Choroid plexus epithelial cell (primary cell): ENCODE measurements around the gene CSMD2.

ENCODE experiments used
- DNase-seq: peaks from one replicate; pipeline ENCODE4 v3.0.0-alpha.2; 2010; ENCODE audit warnings: low read depth
- H3K4me3 ChIP-seq: 2 replicates; pipeline ENCODE4 v1.5.1; 2011; ENCODE audit warnings: low read depth, mild to moderate bottlenecking, control low read depth, low read length, moderate library complexity
- CTCF ChIP-seq: conservative IDR thresholded peaks from 2 replicates; pipeline ENCODE4 v1.5.1; 2011; ENCODE audit warnings: low read depth, mild to moderate bottlenecking, control low read depth, inconsistent platforms, low read length, moderate library complexity

Gene CSMD2

GRCh38 chr1:33548721-33549120 lies 616.3 kb downstream of the CSMD2 start:
- no peak overlapping the region for H3K4me3 ChIP-seq
- no peak for TF ChIP-seq CTCF
- no peak for DNase-seq

GRCh38 chr1:33548319-33548718 lies 616.7 kb downstream of the CSMD2 start:
- H3K4me3 ChIP-seq = no peak overlapping the region
- no peak for TF ChIP-seq CTCF
- no peak for DNase-seq

GRCh38 chr1:33547576-33547975 lies 617.5 kb downstream of the CSMD2 start:
- no peak for DNase-seq
- no peak for TF ChIP-seq CTCF
- no peak overlapping the region for H3K4me3 ChIP-seq

- DNase-seq = no peak
These were observed 623.1 kb downstream of the CSMD2 start for GRCh38 chr1:33541966-33542365.

GRCh38 chr1:33537885-33538284 lies 627.1 kb downstream of the CSMD2 start:
- no peak for DNase-seq
- no peak for TF ChIP-seq CTCF
- H3K4me3 ChIP-seq = no peak overlapping the region

More at GRCh38 chr1:33541966-33542365, 623.1 kb downstream of the CSMD2 start:
- H3K4me3 ChIP-seq = no peak overlapping the region
- TF ChIP-seq CTCF = no peak

- TF ChIP-seq CTCF = no peak
- H3K4me3 ChIP-seq = no peak overlapping the region
- DNase-seq = no peak
These were observed 629.7 kb downstream of the CSMD2 start for GRCh38 chr1:33535334-33535733.

GRCh38 chr1:33532936-33533335 lies 632.1 kb downstream of the CSMD2 start:
- DNase-seq = no peak
- TF ChIP-seq CTCF = no peak
- no peak overlapping the region for H3K4me3 ChIP-seq
